ENCODE data around the gene SDCBP2. TPM values are rescaled to one million over a fixed set of nuclear protein-coding genes. Genes with fewer than 3 reads are reported as not detected.

The SDCBP2 gene
- total and polyA plus RNA-seq, 2 of the 4 experiments (the other 2 are of a cell fraction) = 0.54 to 1.3 TPM

GRCh38 chr20:1275919-1276318, 53.0 kb downstream of the SDCBP2 start:
- Histone ChIP-seq H4K5ac (ENCODE audit: low read depth, low read length) (no peak overlapping the region), H2AK5ac (ENCODE audit: low read depth, low read length) (no peak overlapping the region), H3K9me3 (ENCODE audit: control insufficient read depth, insufficient read depth, low read length) (no peaks in the 10 kb centered on the region), H4K8ac (ENCODE audit: low read depth in 2 of 2, low read length in 2 of 2) (no peak overlapping the region), H2BK5ac (ENCODE audit: low read depth, low read length, poor library complexity, severe bottlenecking) (no peak overlapping the region), H3K36me3 (ENCODE audit: control insufficient read depth, insufficient read depth, low read length) (no peaks in the 10 kb centered on the region; the same call in 1 of the 2 replicates), H4K20me1 (ENCODE audit: insufficient read depth, low read length) (peaks cover 20% of the 10 kb centered on the region; the same call in 1 of the 2 replicates), H3K4ac (ENCODE audit: low read depth, low read length) (no peak overlapping the region), H2AFZ (replicated peaks; ENCODE audit: low read length, poor library complexity) (no peak overlapping the region), H3K4me3 (ENCODE audit: insufficient read depth, low read depth, low read length) (no peak overlapping the region), H3K23ac (ENCODE audit: low read depth, low read length) (no peak overlapping the region; the same call in 1 of the 2 replicates), H3K27me3 (ENCODE audit: control insufficient read depth, insufficient read depth, low read length) (no peaks in the 10 kb centered on the region), H3K4me2 (ENCODE audit: low read depth, low read length) (no peak overlapping the region), H3K56ac (ENCODE audit: extremely low read depth, insufficient read depth, low read length) (no peak overlapping the region), H2AK9ac (replicated peaks; ENCODE audit: low read depth, low read length, poor library complexity) (no peak overlapping the region), H2BK120ac (ENCODE audit: low read depth, low read length) (no peak overlapping the region), H3K27ac (ENCODE audit: insufficient read depth, low read length) (no peak overlapping the region), H3K14ac (replicated peaks; ENCODE audit: low read depth, low read length) (no peak overlapping the region), H3K18ac (ENCODE audit: low read depth, low read length) (no peak overlapping the region), H3K79me1 (ENCODE audit: low read depth in 1 of 2, low read length in 2 of 2) (peaks cover 14 to 26% of the 10 kb centered on the region in 2 experiments), H2BK20ac (ENCODE audit: low read depth, low read length) (no peak overlapping the region), H2BK15ac (ENCODE audit: low read depth, low read length) (no peak overlapping the region), H3K9me1 (ENCODE audit: insufficient read depth, low read length) (peaks cover 26% of the 10 kb centered on the region), H4K91ac (ENCODE audit: insufficient read depth, low read depth, low read length) (no peak overlapping the region), H3K9ac (ENCODE audit: low read depth, low read length) (no peak overlapping the region), H3K4me1 (ENCODE audit: control insufficient read depth, insufficient read depth, low read length) (peaks cover 7% of the 10 kb centered on the region; the same call in 1 of the 2 replicates)
- no peak for DNase-seq
- no peak for ATAC-seq (ENCODE audit: low read depth)
- TF ChIP-seq RCOR1 (IDR thresholded peaks at IDR 0.05; ENCODE audit: insufficient replicate concordance, low read length) (no peak), CEBPB (IDR thresholded peaks at IDR 0.05; ENCODE audit: low read depth, low read length) (no peak), CTCF (conservative IDR thresholded peaks at IDR 0.05; ENCODE audit: low read depth, low read length) (no peak), NFE2L2 (IDR thresholded peaks at IDR 0.05; ENCODE audit: low read depth, low read length) (no peak), BHLHE40 (IDR thresholded peaks at IDR 0.05; ENCODE audit: low read depth, low read length) (no peak), ELK1 (IDR thresholded peaks at IDR 0.05; ENCODE audit: borderline replicate concordance, low read depth, low read length) (no peak), CHD1 (IDR thresholded peaks at IDR 0.05; ENCODE audit: low read depth, low read length) (no peak), RAD21 (IDR thresholded peaks at IDR 0.05; ENCODE audit: low read length) (no peak), USF2 (IDR thresholded peaks at IDR 0.05; ENCODE audit: low read depth, low read length) (no peak), RFX5 (IDR thresholded peaks at IDR 0.05; ENCODE audit: low read depth, low read length) (no peak), MAFK (IDR thresholded peaks at IDR 0.05; ENCODE audit: low read depth, low read length) (no peak), MXI1 (IDR thresholded peaks at IDR 0.05; ENCODE audit: borderline replicate concordance, low read depth, low read length) (no peak), POLR2A (IDR thresholded peaks at IDR 0.05; ENCODE audit: low read depth, low read length) (no peak), MAZ (IDR thresholded peaks at IDR 0.05; ENCODE audit: borderline replicate concordance, low read depth, low read length) (no peak)
- POLR2A ChIA-PET (ENCODE audit: unreplicated experiment) = no interaction called here
- dilution Hi-C loops (cut with HindIII; ENCODE audit: low sequenced_read_pairs, unreplicated experiment) = no loop called here
- WGBS, 2 experiments (ENCODE audit: extremely low coverage in 2 of 2, insufficient read length in 1 of 2) = no CpG with 5 or more reads among the region's 2 CpGs
- CTCF ChIA-PET = interaction anchor here (1.5 kb wide), 1 partner anchor 8 kb away, joined by 4 read pairs; no protein-coding TSS in a partner anchor
- in situ Hi-C loops (cut with MboI; ENCODE audit: low sequenced_read_pairs) = no loop called here
- BruUV-seq (replicated peaks) = no TSS peak
- intact Hi-C loops (cut with micrococcal nuclease) = no loop called here

All from IMR-90 (cell line).